Sigmoid colon (tissue), 7 donors: ENCODE measurements around the gene GHRH. TPM values are rescaled to one million over a fixed set of nuclear protein-coding genes. Genes with fewer than 3 reads are reported as not detected.

Experiments
- DNase-seq: peaks from one replicate; pipeline ENCODE4 v3.0.0-alpha.2; 2019
- H3K27ac ChIP-seq, 4 donors: fragments of 200-600 bp; sonication (generic); one replicate each; pipeline ENCODE4 v1.5.1; 2016 to 2019; ENCODE audit warnings: mild to moderate bottlenecking in 1 of 4
- H3K27me3 ChIP-seq, 3 donors: fragments of 200-600 bp; sonication (generic); one replicate each; pipeline ENCODE4 v1.5.1; 2019; ENCODE audit warnings: mild to moderate bottlenecking in 1 of 3
- H3K36me3 ChIP-seq, 4 donors: fragments of 200-600 bp; sonication (generic); one replicate each; pipeline ENCODE4 v1.5.1; 2016 to 2019
- H3K4me1 ChIP-seq, 4 donors: fragments of 200-600 bp; sonication (generic); one replicate each; pipeline ENCODE4 v1.5.1; 2017 to 2019
- H3K4me3 ChIP-seq, 4 donors: fragments of 200-600 bp; sonication (generic); one replicate each; pipeline ENCODE4 v1.5.1; 2017 to 2019; ENCODE audit warnings: mild to moderate bottlenecking in 2 of 4, moderate library complexity in 1 of 4
- H3K9me3 ChIP-seq, 4 donors: fragments of 200-600 bp in 3 of 4; sonication (generic) in 3 of 4; one replicate each; pipeline versions ENCODE4 v1.5.1 to v1.6.1; 2013 to 2019
- CTCF ChIP-seq, 4 experiments: fragments of 450-650 bp in 3 of 4; fragments of 200-600 bp in 1 of 4; IDR thresholded peaks; one replicate each; pipeline ENCODE4 v1.5.1; 2016 to 2019; ENCODE audit warnings: antibody characterized with exemption in 4 of 4, mild to moderate bottlenecking in 3 of 4, moderate library complexity in 2 of 4
- EP300 ChIP-seq, 4 donors: sonication (generic); formaldehyde crosslinking; IDR thresholded peaks; one replicate each; pipeline ENCODE4 v1.6.1; 2017; ENCODE audit warnings: antibody characterized with exemption in 4 of 4
- POLR2A ChIP-seq, 2 donors: fragments of 450-650 bp; IDR thresholded peaks; one replicate each; pipeline ENCODE4 v1.6.1; 2016; ENCODE audit warnings: antibody characterized with exemption in 2 of 2, mild to moderate bottlenecking in 2 of 2, moderate library complexity in 2 of 2
- POLR2AphosphoS5 ChIP-seq, 4 donors: sonication (generic); formaldehyde crosslinking; IDR thresholded peaks; one replicate each; pipeline ENCODE4 v1.6.1; 2017; ENCODE audit warnings: antibody characterized with exemption in 4 of 4
- WGBS, 2 donors: extraction: QIAGEN DNeasy Blood & Tissue Kit; methylation state at CpG; one replicate each; pipeline ENCODE4 v1.1.7; 2013; 5-methylcytosine and 5-hydroxymethylcytosine counted together
- intact Hi-C: fragments of 100-400 bp; cut with DNase I; formaldehyde crosslinking; loops from one replicate; pipeline ENCODE4 v1.15.1; 2023
- polyA plus RNA-seq, 3 donors: library from polyadenylated mRNA; stranded (reverse); fragments of 200-250 nt; gene quantifications; one replicate each; pipeline ENCODE4 v1.2.3, GENCODE V29; 2013
- total RNA-seq, 4 donors: library from RNA; depleted of rRNA; stranded (reverse); fragments of >200 nt; gene quantifications; one replicate each; pipeline ENCODE4 v1.1.0, GENCODE V29; 2016
- donor health status: healthy with polysubstance abuse.
- donor health status: Bipolar disorder and iron deficiency.
- donor health status: healthy.

GHRH gene
- total and polyA plus RNA-seq, 7 donors = not detected

- Histone ChIP-seq H3K9me3 (no peaks in the 10 kb centered on the region), H3K4me1 (peaks cover 0 to 8% (median 0%) of the 10 kb centered on the region in 4 donors), H3K36me3 (peaks cover 52 to 100% (median 81%) of the 10 kb centered on the region in 4 donors), H3K27ac (no peak overlapping the region), H3K27me3 (no peaks in the 10 kb centered on the region), H3K4me3 (no peak overlapping the region)
- TF ChIP-seq CTCF (IDR thresholded peaks at IDR 0.05) (no peak), EP300 (IDR thresholded peaks at IDR 0.05) (no peak), POLR2A (IDR thresholded peaks at IDR 0.05) (no peak), POLR2AphosphoS5 (IDR thresholded peaks at IDR 0.05) (no peak)
- DNase-seq = no peak
- 94 to 96% methylated on average over 5 of the region's 5 CpGs for WGBS, 2 donors
- intact Hi-C loops = no loop called here
Measured at GRCh38 chr20:37234254-37234581, 27.4 kb downstream of the GHRH start.

GRCh38 chr20:37233548-37234253 is 27.9 kb downstream of the GHRH start:
- Histone ChIP-seq H3K27me3 (no peaks in the 10 kb centered on the region), H3K27ac (no peak overlapping the region), H3K4me3 (no peak overlapping the region), H3K4me1 (peaks cover 0 to 3% (median 0%) of the 10 kb centered on the region in 4 donors), H3K9me3 (no peaks in the 10 kb centered on the region), H3K36me3 (peaks cover 54 to 100% (median 84%) of the 10 kb centered on the region in 4 donors)
- no peak for TF ChIP-seq EP300 (IDR thresholded peaks at IDR 0.05)
- TF ChIP-seq POLR2AphosphoS5 (IDR thresholded peaks at IDR 0.05) = no peak
- no peak for TF ChIP-seq POLR2A (IDR thresholded peaks at IDR 0.05)
- TF ChIP-seq CTCF (IDR thresholded peaks at IDR 0.05) = no peak
- no peak for DNase-seq
- intact Hi-C loops = no loop called here
- WGBS, 2 donors = 86 to 92% methylated on average over 10 of the region's 10 CpGs

GRCh38 chr20:37231947-37232630 is 29.5 kb downstream of the GHRH start:
- WGBS, 2 donors = 94 to 97% methylated on average over 13 of the region's 13 CpGs
- TF ChIP-seq POLR2A (IDR thresholded peaks at IDR 0.05) (no peak), CTCF (IDR thresholded peaks at IDR 0.05) (no peak), POLR2AphosphoS5 (IDR thresholded peaks at IDR 0.05) (no peak), EP300 (IDR thresholded peaks at IDR 0.05) (no peak)
- Histone ChIP-seq H3K9me3 (no peaks in the 10 kb centered on the region), H3K4me3 (no peak overlapping the region), H3K4me1 (peaks cover 0 to 8% (median 5%) of the 10 kb centered on the region in 4 donors), H3K27ac (no peak overlapping the region), H3K27me3 (no peaks in the 10 kb centered on the region), H3K36me3 (peaks cover 49 to 100% (median 85%) of the 10 kb centered on the region in 4 donors)
- DNase-seq = no peak
- intact Hi-C loops = no loop called here

GRCh38 chr20:37230200-37230599 is 31.4 kb downstream of the GHRH start:
- TF ChIP-seq POLR2A (IDR thresholded peaks at IDR 0.05) = no peak
- TF ChIP-seq EP300 (IDR thresholded peaks at IDR 0.05) = no peak
- TF ChIP-seq POLR2AphosphoS5 (IDR thresholded peaks at IDR 0.05) = no peak
- TF ChIP-seq CTCF (IDR thresholded peaks at IDR 0.05) = no peak
- no peaks in the 10 kb centered on the region for H3K27me3 ChIP-seq
- peaks cover 56 to 100% (median 86%) of the 10 kb centered on the region in 4 donors for H3K36me3 ChIP-seq
- 95 to 97% methylated on average over 6 of the region's 6 CpGs for WGBS, 2 donors
- H3K4me3 ChIP-seq = no peak overlapping the region
- DNase-seq = no peak
- intact Hi-C loops = no loop called here
- H3K9me3 ChIP-seq = no peaks in the 10 kb centered on the region
- peaks cover 0 to 13% (median 8%) of the 10 kb centered on the region in 4 donors for H3K4me1 ChIP-seq
- H3K27ac ChIP-seq = no peak overlapping the region
